Measurements from ENCODE around the gene TP53I11. TPM values are rescaled to one million over a fixed set of nuclear protein-coding genes. Genes with fewer than 3 reads are reported as not detected.

TP53I11 gene
- total RNA-seq, 1 experiment from 2014 or later = 25.3 TPM

GRCh38 chr11:44893308-44893822 lies 57.3 kb downstream of the TP53I11 start:
- no peaks in the 10 kb centered on the region for H3K36me3 ChIP-seq
- H3K4me3 ChIP-seq = no peak overlapping the region
- H3K9me3 ChIP-seq = no peaks in the 10 kb centered on the region
- DNase-seq = peak; percentile 30
- no peaks in the 10 kb centered on the region for H3K27me3 ChIP-seq

GRCh38 chr11:44892843-44893242 lies 57.8 kb downstream of the TP53I11 start:
- no peak overlapping the region for H3K4me3 ChIP-seq
- no peak for DNase-seq
- no peaks in the 10 kb centered on the region for H3K27me3 ChIP-seq
- no peaks in the 10 kb centered on the region for H3K9me3 ChIP-seq
- H3K36me3 ChIP-seq = no peaks in the 10 kb centered on the region

- no peaks in the 10 kb centered on the region for H3K27me3 ChIP-seq
- DNase-seq = peak; percentile 75
- H3K4me3 ChIP-seq = no peak overlapping the region
- H3K36me3 ChIP-seq = no peaks in the 10 kb centered on the region
- H3K9me3 ChIP-seq = no peaks in the 10 kb centered on the region
These were observed 61.4 kb downstream of the TP53I11 start for GRCh38 chr11:44889266-44889665.

- no peaks in the 10 kb centered on the region for H3K9me3 ChIP-seq
- DNase-seq = no peak
These were observed 63.0 kb downstream of the TP53I11 start for GRCh38 chr11:44887636-44888035.

GRCh38 chr11:44886790-44887140 lies 63.9 kb downstream of the TP53I11 start:
- no peaks in the 10 kb centered on the region for H3K9me3 ChIP-seq
- peak; percentile 71 for DNase-seq
- H3K4me3 ChIP-seq = no peak overlapping the region
- H3K27me3 ChIP-seq = no peaks in the 10 kb centered on the region
- no peaks in the 10 kb centered on the region for H3K36me3 ChIP-seq

More at GRCh38 chr11:44887636-44888035, 63.0 kb downstream of the TP53I11 start:
- Histone ChIP-seq H3K36me3 (no peaks in the 10 kb centered on the region), H3K4me3 (no peak overlapping the region), H3K27me3 (no peaks in the 10 kb centered on the region)

GRCh38 chr11:44885919-44886789 lies 64.5 kb downstream of the TP53I11 start:
- DNase-seq = peak; percentile 18
- no peaks in the 10 kb centered on the region for H3K36me3 ChIP-seq
- no peaks in the 10 kb centered on the region for H3K27me3 ChIP-seq
- H3K9me3 ChIP-seq = no peaks in the 10 kb centered on the region
- no peak overlapping the region for H3K4me3 ChIP-seq

- H3K4me3 ChIP-seq = no peak overlapping the region
- H3K36me3 ChIP-seq = no peaks in the 10 kb centered on the region
- no peaks in the 10 kb centered on the region for H3K27me3 ChIP-seq
- no peaks in the 10 kb centered on the region for H3K9me3 ChIP-seq
- no peak for DNase-seq
These were observed 65.4 kb downstream of the TP53I11 start for GRCh38 chr11:44885065-44885810.

- DNase-seq = no peak
- Histone ChIP-seq H3K36me3 (no peaks in the 10 kb centered on the region), H3K9me3 (no peaks in the 10 kb centered on the region), H3K4me3 (no peak overlapping the region), H3K27me3 (no peaks in the 10 kb centered on the region)
These were observed 66.6 kb downstream of the TP53I11 start for GRCh38 chr11:44884056-44884455.

- Histone ChIP-seq H3K36me3 (no peaks in the 10 kb centered on the region), H3K27me3 (no peaks in the 10 kb centered on the region), H3K9me3 (no peaks in the 10 kb centered on the region), H3K4me3 (no peak overlapping the region)
- no peak for DNase-seq
These were observed 67.4 kb downstream of the TP53I11 start for GRCh38 chr11:44883277-44883676.

Other genes with a start within 250 kb of the TP53I11 start
- 0.15 and 0.95 TPM in 2 replicates for gene TSPAN18, start 223.9 kb downstream of the TP53I11 start, total RNA-seq (2014; rRNA removed; shearing (Covaris generic); ENCODE audit: low replicate concordance)
- 4.3 and 5.7 TPM in 2 replicates for gene PRDM11, start 195.8 kb upstream of the TP53I11 start, total RNA-seq (2014; rRNA removed; shearing (Covaris generic); ENCODE audit: low replicate concordance)

Measured in MG63 (cell line).